GM19395 (cell line): ENCODE results near the gene MINDY3.

Source experiments
- ATAC-seq: cut with Tn5 transposase; IDR thresholded peaks from one replicate; pipeline ENCODE4 v1.9.1; 2021; ENCODE audit warnings: mild to moderate bottlenecking, moderate library complexity; ENCODE audit not compliant: unreplicated experiment

MINDY3 gene

DNA sequence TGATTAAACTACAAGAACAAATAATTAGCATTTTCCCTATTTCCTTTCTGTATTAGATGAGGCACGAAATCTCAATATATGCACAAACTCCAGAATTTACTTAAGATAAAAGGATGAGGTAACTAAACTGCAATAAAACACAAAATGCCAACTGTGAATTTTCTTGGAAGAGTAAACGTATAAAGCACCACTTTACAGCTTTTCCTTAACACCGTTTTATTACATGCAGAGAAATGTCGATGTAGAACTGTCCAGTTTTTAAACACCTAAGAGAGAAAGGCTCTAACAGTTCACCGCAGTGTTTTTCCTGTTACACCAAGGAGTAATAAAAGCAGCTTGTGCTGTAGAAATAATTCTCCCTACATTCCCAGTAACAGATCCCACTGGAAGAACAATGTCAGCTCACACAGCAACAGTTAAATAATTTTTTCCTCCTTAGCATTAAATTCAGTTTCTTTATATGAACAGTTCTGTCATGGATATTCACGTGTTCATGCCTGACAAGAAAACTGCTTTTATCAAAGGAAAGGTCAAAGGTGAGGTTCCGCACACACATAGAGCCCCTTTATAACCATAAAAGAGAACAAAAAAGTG lies 52.0 kb downstream of the MINDY3 start:
- ATAC-seq: no peak

DNA sequence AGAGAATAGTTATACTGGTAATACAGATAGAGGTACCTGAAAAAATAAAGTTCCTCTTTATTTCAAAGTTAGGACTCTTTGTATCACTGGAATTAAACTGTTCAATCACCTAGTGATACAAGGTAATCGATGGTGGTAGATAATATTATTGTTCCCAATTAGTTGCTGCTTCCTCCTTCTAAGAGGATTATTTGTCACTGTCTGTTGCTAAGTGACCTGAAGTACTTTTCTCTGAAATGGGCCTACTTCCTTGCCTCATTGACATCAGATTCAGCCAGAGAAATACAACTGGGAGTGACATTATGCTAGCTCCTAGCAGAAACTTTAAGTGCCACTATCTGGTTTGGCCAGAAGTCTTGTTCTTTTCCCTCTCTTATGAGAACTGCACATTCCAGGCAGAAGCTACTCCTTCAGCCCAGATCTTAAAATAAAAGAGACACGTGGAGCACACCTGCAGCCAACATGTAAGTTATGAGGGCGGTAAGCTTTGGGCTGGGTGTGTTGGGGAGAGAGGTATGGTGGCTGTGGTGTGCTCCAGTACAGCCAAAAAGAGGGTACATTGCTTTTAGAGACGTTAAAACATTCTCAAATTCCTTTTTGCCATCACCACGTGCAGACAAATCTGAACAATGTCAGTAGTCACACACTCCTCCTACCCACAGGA lies 54.8 kb downstream of the MINDY3 start:
- no peak for ATAC-seq

DNA sequence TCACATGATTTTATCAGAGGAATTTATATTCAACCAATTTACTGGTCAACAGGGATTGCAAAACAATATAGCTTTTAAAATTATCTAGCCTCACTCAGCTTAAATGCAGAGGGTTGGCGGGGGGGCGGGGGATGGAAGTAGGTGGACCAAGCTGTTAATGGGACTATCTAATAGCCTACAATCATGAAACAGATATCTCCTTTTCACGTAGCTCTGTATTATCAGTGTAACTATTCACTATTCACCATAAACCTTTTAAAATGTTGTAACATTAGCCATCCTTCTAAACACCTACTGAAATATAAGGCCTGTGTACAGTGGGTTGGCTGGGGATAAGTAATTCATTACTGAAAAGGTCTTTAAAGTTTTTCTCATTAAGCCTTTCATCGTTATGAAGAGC lies 56.2 kb downstream of the MINDY3 start:
- ATAC-seq: no peak

DNA sequence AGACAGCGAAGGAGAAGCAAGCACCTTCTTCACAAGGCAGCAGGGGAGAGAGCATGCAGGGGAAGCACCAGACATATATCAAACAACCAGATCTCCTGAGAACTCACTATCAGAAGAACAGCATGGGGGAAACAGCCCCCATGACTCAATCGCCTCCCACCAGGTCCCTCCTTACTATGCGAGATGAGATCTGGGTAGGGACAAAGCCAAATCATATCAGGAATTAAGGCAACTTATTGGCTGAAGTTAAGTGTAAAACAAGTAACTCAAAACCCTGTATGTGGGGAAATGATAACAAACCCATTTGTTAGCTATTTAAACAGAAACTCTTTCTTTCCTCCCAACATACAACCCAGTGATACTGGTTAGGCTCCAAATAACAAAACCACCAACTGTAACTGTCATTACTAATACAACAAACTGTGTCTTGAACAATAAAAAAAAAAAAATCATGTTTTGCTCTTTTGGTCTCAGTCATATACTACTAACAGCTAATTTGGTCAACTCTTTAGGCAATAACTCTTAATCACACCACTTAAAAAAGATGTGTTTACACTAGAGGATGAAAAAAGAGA lies 57.8 kb downstream of the MINDY3 start:
- no peak for ATAC-seq

DNA sequence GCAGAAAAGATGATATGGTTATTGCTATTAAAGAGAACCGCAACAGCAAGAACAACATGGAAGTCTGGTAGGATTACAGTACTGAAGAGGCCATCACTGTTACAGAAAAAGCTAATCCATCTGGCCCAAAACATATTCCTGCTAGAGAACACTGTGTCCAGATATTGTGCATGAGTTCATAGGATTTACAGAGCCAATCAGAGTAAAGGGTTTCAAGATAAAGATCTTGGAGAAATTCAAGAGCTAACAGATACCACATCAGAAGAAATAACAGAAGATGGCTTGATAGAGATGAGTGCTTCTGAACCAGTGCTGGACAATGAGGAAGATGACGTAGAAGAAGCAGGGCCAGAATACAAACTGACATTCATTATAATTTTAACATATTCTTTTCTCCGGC lies 58.7 kb downstream of the MINDY3 start:
- ATAC-seq: no peak

DNA sequence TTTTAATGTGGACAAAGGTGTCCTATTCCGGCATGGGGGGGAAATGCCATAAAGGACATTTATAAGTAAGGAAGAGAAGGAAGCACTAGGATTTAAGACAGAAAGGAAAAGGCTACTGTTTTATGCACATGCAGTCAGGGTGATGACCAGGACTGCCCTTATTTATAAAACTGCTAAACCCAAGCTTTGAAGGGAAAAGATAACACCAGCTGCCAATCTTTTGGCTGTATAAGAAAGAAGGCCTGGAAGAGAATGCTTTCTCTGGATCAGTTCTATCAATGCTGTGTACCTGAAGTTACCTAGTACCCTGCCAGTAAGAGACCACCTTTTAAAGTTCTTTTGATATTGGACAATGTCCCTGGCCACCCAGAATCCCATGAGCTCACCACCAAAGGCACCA lies 59.2 kb downstream of the MINDY3 start:
- no peak for ATAC-seq

DNA sequence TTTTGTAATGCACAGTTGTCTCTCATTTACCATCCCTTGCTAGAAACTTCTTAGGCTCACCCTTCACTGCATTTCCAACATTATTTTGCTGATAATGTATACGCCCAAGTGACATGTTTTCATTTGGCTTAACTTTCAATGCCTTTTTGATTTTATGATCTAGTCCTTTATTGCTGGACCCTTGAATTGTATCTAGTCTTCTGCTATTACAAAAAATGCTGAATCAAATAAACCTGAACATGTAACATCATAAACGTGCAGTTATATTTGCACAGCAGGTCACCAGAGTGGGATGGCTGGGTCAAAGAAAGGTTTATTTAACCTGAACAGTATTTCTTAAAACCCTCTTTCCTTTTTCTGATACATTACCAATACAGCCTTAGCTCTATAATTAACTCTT lies 63.0 kb downstream of the MINDY3 start:
- no peak for ATAC-seq

DNA sequence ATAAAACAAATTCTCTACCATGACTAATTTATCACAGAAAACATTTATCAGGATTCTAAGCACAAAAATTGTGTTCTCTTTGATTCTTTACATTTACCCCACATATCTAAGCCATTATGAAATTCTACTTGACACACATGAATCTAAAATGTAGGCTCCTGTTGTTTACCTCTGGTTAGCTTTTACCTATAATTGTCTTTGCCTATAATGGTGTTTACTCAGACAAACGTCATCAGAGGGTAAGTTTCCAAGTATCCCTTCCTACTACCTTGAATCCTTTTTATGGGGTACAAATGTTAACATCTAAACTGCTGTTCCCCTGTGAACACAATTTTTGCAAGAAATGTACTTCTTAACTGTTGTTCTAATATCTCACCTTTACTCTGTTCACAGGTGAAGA lies 63.5 kb downstream of the MINDY3 start:
- no peak for ATAC-seq

DNA sequence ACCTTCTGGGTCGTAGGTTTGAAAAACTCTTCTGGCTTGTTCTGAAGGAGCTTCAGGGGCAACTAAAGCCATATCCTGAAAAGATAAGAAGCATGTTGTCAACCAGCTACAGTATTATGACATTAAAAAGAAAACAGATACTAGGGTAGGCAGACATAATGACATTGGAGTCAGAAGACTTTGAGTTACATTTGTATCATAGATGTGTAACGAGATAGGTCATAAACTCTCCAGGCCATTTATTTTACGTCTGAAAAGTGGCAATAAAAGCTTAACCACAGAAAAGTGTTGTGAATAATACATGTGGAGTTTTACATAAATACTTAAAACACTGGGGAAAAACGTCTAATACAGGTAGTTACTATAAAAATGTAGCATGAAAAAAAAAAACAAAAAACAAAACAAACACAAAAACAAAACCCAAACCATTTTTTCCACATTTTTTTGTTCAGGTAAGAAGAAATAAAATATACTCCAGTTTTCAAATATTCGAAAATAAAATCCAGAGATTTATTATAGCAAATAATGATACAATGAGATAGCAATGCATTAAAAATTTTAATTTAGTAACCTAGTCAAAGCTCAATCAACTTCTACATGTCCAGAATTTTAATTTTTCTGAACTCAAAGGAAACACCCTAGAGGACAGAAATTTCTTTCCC lies 64.1 kb downstream of the MINDY3 start:
- no peak for ATAC-seq

DNA sequence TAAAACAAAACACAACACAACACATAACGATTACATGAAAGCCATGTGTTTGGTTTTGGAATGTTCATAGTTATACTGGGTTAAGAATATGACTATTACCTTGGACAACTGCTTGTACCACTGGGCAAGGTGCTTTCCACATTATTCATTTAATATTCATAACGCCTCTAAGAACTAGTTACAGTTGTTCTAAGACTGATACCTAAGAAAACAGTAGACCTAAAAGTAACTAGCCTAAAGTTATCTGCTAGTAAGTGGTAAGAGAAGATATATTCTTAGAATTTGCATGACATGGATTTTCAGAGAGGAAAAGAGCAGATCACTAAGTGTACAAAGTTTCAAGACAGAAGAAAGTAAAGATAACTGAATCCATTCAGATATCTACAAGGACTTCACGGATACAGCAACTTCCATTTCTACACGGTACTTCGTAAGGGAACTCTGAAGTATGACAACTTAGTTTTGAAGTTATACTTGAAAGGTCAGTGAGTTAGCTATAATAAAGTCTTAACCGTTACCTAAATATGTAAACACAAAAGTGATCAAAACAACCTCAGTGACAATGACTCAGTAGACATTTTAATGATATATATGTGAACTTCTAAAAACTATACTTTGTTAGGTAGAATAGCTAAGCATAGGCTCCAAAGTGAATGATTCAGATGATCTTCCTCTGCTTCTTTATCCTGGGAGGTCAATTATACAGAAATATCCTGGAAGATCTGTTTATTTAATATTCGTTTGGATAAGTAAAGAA lies 65.1 kb downstream of the MINDY3 start:
- ATAC-seq: no peak

DNA sequence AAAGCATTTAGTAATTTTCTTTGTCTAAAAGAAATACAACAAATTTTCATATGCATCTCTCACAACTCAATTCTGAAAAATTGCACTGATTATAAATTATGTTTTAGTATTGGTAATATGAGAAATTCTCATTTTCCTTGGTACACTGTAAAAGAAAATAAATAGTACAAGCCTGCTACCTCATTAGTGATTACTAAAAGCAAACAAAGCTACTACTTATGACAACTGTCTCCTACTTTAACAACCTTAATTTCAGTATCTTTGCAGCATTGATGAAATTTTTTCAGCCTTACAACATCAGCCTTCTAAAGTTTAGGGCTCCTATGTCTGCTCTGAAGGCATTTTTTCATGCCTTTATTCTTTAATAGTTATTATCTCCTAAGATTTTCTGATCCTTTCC lies 65.7 kb downstream of the MINDY3 start:
- ATAC-seq: no peak

DNA sequence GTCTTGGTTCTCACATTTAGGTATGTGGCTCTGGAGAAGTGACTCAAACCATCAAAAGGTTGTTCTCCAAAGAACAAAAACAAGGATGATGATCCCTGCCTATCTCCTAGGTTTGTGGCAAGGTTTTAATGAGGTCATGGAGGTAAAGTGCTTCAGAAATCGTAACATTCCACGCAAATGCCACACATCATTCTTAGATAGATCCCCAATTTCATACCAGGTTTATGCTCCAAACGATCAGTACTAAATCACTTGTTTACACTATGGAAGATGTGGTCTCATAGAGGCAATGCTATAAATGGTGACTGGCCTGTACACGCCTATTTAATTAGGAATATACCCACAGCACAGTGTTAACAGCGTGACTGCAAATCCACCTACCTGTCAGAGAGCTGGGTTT lies 66.6 kb downstream of the MINDY3 start:
- ATAC-seq: no peak

DNA sequence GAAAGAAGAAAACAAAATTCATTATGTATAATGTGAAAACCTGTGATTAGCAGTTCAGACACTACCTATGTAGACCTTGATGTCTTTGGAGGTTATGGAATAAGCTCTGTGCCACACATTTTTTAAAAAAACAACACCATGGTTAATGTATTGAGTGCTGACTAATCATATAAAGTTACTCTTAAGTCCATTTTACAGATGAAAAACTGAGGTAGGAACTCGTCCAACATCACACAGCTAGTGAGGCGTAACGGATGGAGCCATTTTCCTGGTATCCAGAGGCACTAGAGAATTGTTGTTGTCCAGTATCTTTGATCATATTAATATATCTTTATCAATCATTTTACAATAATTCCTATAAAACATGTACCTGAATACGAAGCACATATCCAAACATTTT lies 67.5 kb downstream of the MINDY3 start:
- no peak for ATAC-seq

DNA sequence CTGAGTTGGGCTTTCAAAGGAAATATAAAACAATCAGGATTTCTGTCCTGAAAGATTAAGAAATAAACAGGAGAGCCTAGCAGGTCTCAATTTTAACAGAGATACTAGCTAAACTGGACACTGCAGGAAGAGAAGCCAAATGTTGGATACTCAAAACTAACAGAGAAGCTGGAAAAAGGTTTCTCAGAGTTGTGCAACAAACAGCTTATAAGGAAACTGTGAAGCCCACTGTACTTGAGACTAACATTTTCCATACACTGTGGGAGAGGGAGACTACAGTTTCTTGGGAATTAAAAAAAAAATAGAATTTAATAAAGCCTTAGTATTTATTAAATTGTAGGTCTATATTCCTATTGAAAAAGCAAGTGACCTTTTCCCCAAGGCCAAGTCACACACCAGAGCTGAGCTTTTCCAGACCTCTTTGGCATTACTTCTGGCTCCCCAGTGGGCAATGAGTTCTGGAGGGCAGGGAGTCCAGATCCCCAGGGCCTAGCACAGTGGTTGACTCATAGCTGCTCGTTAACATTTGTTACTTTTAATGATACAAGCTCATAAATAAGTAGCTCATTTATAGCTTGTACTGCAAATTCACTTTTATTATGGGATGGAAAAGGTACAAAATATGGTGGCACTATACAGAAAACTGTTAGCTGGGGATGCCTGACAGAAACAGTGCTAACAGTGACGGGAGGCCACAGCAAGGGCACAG lies 68.3 kb downstream of the MINDY3 start:
- ATAC-seq: no peak

DNA sequence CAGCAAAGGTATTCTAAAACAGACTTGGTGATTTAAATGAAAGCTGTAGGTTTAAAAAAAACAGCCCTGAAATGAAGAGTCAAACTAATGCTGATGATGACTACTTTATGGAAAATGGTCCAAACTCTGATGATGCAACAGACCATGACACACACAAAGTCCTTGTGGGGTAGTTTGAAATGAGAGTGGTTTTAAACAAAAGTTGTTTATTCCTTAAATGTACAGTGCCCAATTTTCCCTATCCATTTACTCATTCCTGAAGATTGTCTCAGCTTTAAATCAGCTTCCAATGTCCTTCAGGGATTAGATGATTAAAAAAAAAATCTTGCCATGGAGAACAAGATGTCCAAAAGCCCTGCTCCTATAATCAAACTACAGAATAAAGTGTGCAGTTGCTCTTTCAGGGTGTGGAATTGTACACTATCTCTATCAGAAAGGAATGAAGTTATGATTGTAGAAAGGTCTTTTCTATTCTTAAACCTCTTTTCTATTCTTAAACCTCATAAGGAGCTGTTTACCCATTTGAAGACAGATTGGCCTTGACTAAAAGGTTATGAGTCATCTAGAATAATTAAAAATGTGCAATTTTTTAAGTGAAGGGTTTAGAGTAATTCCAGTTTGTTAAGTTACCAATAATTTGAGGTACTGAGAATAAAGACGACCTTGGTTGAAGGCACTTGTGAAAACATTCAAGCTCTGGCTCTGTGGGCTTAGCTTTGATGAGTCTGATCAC lies 70.3 kb downstream of the MINDY3 start:
- ATAC-seq: no peak

DNA sequence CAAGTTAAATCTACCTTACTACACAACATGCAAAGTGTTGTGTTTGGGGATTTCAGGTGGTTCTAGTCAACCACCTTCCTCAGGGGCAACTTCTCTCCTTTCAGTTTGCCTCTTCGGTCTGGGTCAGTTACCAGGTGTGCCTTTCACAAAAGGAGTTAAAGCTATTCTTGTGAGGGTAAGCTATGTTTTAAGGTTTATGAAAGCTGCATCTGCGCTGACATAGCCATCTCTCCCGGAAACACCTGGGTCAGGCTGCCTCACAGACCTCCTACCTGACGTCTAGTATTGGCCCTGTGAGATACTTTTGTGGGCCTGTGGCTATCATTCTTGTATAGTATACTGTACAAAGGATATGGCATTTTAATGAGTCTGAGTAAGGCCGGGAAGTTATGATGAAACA lies 72.9 kb downstream of the MINDY3 start:
- ATAC-seq: no peak

DNA sequence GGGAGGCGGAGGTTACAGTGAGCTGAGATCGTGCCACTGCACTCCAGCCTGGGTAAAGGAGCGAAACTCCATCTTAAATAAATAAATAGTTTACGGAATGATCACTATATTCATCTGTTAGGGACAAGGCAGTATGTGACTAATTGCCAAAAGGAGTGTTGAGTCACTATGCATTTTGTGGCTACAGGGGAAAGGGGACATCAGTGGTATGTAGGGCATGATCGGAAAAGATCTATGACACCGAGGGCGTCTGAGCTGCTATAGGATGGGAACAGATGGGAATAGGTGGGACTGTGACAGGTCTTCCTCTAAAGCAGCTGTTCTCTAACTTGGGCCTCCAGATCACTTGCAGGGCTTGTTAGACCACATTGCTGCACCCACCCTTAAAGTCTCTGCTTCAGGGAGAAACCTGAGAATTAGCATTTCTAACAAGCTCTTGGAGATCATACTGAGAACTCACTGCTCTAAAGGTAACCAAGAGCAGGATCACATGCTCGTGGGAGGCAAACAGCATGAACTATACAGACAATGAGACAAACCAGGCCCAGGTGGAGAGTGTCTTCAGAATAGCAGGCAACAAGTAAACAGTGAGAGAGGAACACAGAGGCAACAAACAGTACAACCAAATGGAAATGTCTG lies 75.5 kb downstream of the MINDY3 start:
- no peak for ATAC-seq

DNA sequence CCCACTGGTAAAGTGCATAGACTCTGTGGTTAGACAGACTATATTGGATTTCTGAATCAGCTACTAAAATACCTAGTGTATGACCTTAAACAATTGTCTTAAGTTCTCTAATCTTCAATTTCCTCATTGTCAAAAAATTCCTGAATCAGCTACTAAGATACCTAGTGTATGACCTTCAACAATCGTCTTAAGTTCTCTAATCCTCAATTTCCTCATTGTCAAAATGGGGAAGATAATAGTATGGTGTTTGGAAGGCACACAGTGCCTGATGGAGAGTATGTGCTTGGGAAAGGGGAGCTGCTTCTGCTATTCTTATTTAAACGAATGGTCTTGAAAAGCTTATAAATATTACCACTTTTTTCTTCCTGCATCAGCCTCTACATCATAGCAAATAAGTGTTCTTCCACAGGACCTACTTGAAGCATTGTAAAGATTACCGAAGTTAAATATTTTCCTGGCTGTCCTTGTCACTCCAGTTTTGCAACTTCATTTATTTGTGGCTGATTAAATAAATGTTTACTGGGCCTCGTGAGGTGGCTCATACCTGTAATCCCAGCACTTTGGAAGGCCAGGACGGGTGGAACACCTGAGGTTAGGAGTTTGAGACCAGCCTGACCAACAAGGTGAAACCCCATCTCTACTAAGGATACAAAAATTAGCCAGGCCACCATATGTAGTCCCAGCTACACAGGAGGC lies 76.2 kb downstream of the MINDY3 start:
- ATAC-seq: no peak

DNA sequence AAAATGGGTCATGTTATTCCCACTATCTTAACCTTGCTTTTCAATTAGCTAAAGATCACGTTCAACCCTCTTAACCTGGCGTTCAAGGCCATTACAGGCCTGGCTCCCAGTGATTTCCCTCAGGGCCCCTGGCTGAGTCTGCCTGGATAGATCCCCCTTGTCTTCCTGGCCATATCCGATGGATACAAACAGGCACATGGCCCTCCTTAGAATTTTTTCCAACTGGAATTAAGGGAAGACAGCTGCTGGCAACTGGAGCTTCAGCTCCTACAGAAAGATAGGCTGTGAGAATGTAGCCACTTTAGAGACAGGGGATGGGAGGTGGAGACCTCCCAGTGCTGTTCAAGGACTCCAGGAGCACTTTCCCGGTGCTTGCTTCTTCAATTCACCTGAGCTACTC lies 77.5 kb downstream of the MINDY3 start:
- ATAC-seq: no peak
